Immature natural killer cell (primary cell): ENCODE results near the gene MYL10. TPM values are rescaled to one million over a fixed set of nuclear protein-coding genes. Genes with fewer than 3 reads are reported as not detected.
"Not testable (repeated sequence)": the region's sequence is repeated elsewhere in the genome, so short reads cannot be mapped to it uniquely, and the experiment has no call there.

Experiments used
- DNase-seq, 3 donors: peaks; one replicate each; pipeline ENCODE4 v3.0.0; 2022; ENCODE audit warnings: mixed read lengths in 1 of 3
- H3K27ac Mint-ChIP-seq, 6 donors: one replicate each; pipeline ENCODE4 v1.8.0; 2020; ENCODE audit warnings: mixed read lengths in 6 of 6, mild to moderate bottlenecking in 5 of 6, inconsistent platforms in 4 of 6, moderate library complexity in 3 of 6
- H3K27me3 Mint-ChIP-seq, 3 donors: one replicate each; pipeline ENCODE4 v1.8.0; 2020 to 2021; ENCODE audit warnings: low read depth in 3 of 3, mild to moderate bottlenecking in 3 of 3, mixed read lengths in 3 of 3, moderate library complexity in 3 of 3, inconsistent platforms in 1 of 3
- H3K36me3 Mint-ChIP-seq, 3 donors: one replicate each; pipeline ENCODE4 v1.8.0; 2020; ENCODE audit warnings: mixed read lengths in 3 of 3, inconsistent platforms in 2 of 3, mild to moderate bottlenecking in 2 of 3
- H3K4me1 Mint-ChIP-seq, 2 donors: one replicate each; pipeline ENCODE4 v1.8.0; 2020; ENCODE audit warnings: inconsistent platforms in 2 of 2, mild to moderate bottlenecking in 2 of 2, mixed read lengths in 2 of 2, moderate library complexity in 1 of 2
- H3K4me3 Mint-ChIP-seq, 5 donors: one replicate each; pipeline ENCODE4 v1.8.0; 2020; ENCODE audit warnings: mild to moderate bottlenecking in 5 of 5, mixed read lengths in 5 of 5, inconsistent platforms in 3 of 5, moderate library complexity in 3 of 5
- H3K9me3 Mint-ChIP-seq, 6 donors: one replicate each; pipeline ENCODE4 v1.8.0; 2020; ENCODE audit warnings: mild to moderate bottlenecking in 6 of 6, mixed read lengths in 6 of 6, inconsistent platforms in 4 of 6, moderate library complexity in 3 of 6
- polyA plus RNA-seq, 3 donors: library from polyadenylated mRNA; unstranded; fragments of 300-500 nt; fragmentation: Illumina TruSeq; gene quantifications; one replicate each; pipeline ENCODE4 v1.2.3, GENCODE V29; 2021

MYL10 gene
- polyA plus RNA-seq, 3 donors from 2014 or later: not detected

DNA sequence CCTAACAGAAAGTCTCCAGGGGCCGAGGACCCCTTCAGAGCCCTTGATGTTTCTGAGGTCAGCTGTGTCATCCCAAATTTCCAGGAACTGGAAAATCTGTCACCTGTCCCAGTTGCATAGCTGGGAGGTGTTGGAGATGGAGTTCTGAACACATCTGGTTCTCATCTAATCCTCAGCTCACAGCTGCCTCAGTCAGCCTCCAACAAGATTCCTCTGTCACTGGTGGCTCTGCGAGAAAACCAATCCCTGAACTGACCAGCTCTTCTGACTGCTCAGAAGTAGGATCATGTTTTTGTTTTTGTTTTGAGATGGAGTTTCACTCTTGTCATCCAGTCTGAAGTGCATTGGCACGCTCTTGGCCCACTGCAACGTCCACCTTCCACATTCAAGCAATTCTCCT lies 37.6 kb upstream of the MYL10 start:
- Mint-ChIP-seq H3K36me3 (no peaks in the 10 kb centered on the region), H3K9me3 (no peaks in the 10 kb centered on the region), H3K27me3 (peaks cover 0 to 9% (median 6%) of the 10 kb centered on the region in 3 donors), H3K4me1 (no peaks in the 10 kb centered on the region), H3K27ac (no peak overlapping the region), H3K4me3 (no peak overlapping the region)
- DNase-seq: no peak

DNA sequence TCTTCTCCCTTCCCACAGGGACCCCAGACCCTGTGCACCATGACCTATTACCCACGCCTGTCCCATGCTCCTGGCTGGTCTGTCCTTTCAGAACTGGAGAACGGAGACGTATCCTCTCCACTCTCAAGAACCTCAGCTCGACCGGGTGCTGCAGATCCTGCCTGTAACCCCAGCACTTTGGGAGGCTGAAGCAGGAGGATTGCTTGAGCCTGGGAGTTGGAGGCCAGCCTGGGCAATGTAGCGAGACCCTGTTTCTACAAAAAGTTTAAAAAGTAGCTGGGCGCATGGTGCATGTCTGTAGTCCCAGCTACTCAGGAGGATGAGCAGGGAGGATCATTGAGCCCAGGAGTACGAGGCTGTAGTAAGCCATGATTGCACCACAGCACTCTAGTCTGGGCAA lies 37.2 kb upstream of the MYL10 start:
- Mint-ChIP-seq H3K4me1 (no peaks in the 10 kb centered on the region), H3K9me3 (no peaks in the 10 kb centered on the region), H3K4me3 (no peak overlapping the region), H3K36me3 (no peaks in the 10 kb centered on the region), H3K27ac (no peak overlapping the region), H3K27me3 (peaks cover 0 to 9% (median 6%) of the 10 kb centered on the region in 3 donors)
- no peak for DNase-seq

DNA sequence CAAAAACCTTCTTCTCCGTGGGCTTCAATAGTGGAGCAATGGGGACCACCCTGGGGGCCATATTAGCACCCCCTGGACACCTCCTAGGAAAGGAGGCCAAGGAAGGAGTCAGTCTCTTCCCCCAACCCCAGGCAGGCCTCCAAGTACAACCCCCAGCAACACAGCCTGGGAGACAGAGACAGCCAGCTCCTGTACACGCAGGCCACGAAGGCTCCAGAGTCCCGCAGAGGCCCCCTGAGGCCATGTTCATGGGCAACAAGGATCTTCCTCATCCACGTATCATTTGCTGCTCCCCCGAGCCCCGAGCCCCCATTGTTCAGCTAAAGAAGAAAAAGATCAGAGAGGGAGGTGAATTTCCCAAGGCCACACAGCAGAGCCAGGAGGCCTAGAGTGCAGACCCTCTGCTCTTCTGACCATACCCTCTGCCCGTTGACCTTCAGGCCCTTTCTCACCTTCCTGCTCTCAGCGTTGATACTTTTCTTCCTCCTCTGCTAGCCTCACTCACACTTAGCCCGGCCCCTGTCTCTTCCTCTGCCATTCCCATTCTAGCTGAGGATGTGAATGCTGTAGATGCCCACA lies 35.9 kb upstream of the MYL10 start:
- H3K27ac Mint-ChIP-seq: no peak overlapping the region
- no peak for DNase-seq
- H3K36me3 Mint-ChIP-seq: no peaks in the 10 kb centered on the region
- H3K4me3 Mint-ChIP-seq: no peak overlapping the region
- H3K9me3 Mint-ChIP-seq: no peaks in the 10 kb centered on the region
- H3K27me3 Mint-ChIP-seq: peaks cover 0 to 8% (median 6%) of the 10 kb centered on the region in 3 donors
- H3K4me1 Mint-ChIP-seq: no peaks in the 10 kb centered on the region

DNA sequence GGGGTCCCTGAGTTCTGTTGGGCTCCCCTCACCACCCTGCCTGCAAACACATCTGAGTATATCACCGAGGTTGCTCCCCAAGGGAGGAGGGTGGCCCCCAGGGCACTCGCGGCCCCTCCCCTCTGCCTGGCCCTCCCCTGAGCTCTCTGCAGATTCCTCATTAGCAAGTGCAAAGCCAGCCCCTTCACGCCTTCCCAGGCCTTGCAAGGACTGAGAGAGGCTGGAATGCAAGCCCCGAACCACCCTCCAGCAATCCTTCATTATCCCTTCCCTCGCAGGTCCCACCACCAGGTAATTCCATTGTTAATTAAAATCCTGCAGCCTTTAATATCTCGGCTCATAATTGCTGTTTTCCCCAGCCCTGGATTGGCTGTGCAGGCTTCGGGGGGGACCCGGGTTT lies 35.3 kb upstream of the MYL10 start:
- DNase-seq: no peak
- Mint-ChIP-seq H3K27ac (no peak overlapping the region), H3K27me3 (peaks cover 0 to 8% (median 6%) of the 10 kb centered on the region in 3 donors), H3K4me3 (no peak overlapping the region), H3K9me3 (no peaks in the 10 kb centered on the region), H3K36me3 (no peaks in the 10 kb centered on the region), H3K4me1 (no peaks in the 10 kb centered on the region)

DNA sequence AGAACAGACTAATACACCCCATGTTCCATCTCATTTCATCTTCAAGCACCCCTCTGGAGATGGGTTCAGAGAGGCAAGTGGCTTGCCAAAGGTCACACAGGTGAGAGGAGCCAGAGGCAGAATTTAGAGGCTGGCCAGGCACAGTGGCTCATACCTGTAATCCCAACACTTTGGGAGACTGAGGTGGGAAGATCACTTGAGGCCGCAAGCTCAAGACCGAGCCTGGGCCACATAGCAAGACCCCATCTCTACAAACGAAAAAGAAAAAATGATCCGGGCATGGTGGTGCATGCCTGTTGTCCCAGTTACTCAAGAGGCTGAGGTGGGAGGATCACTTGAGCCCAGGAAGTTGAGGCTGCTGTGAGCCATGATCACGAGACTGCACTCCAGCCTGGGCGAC lies 34.7 kb upstream of the MYL10 start:
- peaks cover 0 to 8% (median 6%) of the 10 kb centered on the region in 3 donors for H3K27me3 Mint-ChIP-seq
- H3K27ac Mint-ChIP-seq: no peak overlapping the region
- H3K4me1 Mint-ChIP-seq: no peaks in the 10 kb centered on the region
- H3K4me3 Mint-ChIP-seq: no peak overlapping the region
- no peaks in the 10 kb centered on the region for H3K36me3 Mint-ChIP-seq
- no peak for DNase-seq
- no peaks in the 10 kb centered on the region for H3K9me3 Mint-ChIP-seq

DNA sequence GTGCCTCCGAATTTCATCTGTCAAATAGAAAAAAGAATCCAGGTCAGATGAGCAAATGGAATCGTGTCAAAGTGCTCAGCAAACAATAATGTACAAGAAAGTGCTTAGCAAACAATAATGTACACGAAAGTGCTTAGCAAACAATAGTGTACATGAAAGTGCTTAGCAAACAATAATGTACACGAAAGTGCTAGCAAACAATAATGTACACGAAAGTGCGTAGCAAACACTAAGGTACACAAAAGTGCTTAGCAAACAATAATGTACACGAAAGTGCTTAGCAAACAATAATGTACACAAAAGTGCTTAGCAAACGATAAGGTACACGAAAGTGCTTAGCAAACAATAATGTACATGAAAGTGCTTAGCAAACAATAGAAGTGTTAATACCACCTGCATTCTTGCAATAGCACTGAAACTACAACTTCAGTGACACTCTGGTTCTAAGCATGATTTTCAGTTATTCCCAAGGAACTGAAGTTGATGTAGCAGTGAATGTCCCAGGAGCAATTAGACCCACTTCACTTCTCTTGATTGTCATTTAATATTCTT lies 33.4 kb upstream of the MYL10 start:
- Mint-ChIP-seq H3K36me3 (no peaks in the 10 kb centered on the region), H3K4me1 (no peaks in the 10 kb centered on the region), H3K9me3 (peaks cover 0 to 1% (median 0%) of the 10 kb centered on the region in 6 donors), H3K4me3 (no peak overlapping the region), H3K27me3 (peaks cover 0 to 4% (median 3%) of the 10 kb centered on the region in 3 donors), H3K27ac (no peak overlapping the region)
- DNase-seq: no peak

DNA sequence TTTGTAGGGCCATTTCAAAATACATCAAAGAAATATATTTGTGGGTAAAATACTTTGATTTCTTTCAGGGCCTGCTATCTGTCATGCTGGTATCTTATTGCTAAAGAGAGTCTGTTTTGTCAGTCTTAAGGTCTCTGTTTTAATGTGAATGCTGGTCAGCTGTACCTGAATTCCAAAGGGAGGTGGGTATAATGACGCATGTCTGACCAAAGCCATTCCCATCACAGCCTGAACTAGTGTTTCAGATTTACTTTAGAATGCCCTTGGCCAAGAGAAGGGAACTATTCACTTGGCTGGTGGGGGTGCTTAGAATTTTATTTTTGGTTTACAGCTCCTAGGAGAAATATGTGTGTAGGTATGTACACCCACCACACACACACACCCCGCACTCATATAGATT lies 30.6 kb upstream of the MYL10 start:
- H3K27ac Mint-ChIP-seq: no peak overlapping the region
- peaks cover 3 to 6% (median 4%) of the 10 kb centered on the region in 3 donors for H3K27me3 Mint-ChIP-seq
- peaks cover 0 to 1% (median 0%) of the 10 kb centered on the region in 6 donors for H3K9me3 Mint-ChIP-seq
- DNase-seq: no peak
- H3K4me1 Mint-ChIP-seq: no peaks in the 10 kb centered on the region
- H3K36me3 Mint-ChIP-seq: no peaks in the 10 kb centered on the region
- H3K4me3 Mint-ChIP-seq: no peak overlapping the region

DNA sequence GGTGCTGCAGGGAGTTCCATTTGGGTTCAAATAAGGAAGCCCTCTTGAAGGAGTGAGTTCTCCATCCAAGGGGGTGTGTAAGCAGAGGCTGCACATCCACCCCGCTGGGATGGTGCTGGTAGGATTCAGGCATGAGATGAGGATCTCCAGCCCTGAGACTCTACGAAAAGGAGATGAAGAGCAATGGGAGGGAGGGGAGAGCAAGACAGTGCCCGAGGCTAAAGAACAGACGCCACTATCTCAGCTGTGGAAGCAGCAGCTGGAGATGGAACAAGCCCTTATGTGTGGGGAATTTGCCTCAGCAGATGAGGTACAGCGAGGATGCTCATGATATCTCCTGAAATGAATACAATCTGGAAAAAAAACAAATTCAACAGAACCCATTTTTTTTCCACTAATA lies 28.1 kb upstream of the MYL10 start:
- Mint-ChIP-seq H3K27me3 (peaks cover 4 to 11% (median 7%) of the 10 kb centered on the region in 3 donors), H3K9me3 (peaks cover 0 to 1% (median 0%) of the 10 kb centered on the region in 6 donors), H3K4me3 (no peak overlapping the region), H3K4me1 (no peaks in the 10 kb centered on the region), H3K27ac (no peak overlapping the region), H3K36me3 (no peaks in the 10 kb centered on the region)
- DNase-seq: no peak

DNA sequence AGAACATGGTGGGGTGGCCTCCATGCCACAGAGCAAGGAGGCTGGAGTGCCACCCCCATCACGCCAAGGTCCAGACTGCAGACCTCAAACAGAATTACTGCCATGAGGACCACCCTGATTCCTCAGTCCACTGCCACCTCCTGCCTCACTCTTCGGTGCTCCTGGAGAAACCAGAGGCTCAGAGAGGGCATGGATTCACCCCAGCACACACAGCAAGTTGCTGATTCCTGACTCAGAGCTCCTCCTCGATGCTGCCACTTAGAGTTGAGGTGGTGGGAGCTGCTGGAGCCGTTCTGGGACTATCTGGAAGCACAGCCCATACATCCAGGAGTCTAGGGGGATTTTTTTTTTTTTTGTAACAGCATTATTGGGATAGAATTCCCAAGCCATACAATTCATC lies 22.0 kb upstream of the MYL10 start:
- Mint-ChIP-seq H3K4me3 (no peak overlapping the region), H3K9me3 (no peaks in the 10 kb centered on the region)

DNA sequence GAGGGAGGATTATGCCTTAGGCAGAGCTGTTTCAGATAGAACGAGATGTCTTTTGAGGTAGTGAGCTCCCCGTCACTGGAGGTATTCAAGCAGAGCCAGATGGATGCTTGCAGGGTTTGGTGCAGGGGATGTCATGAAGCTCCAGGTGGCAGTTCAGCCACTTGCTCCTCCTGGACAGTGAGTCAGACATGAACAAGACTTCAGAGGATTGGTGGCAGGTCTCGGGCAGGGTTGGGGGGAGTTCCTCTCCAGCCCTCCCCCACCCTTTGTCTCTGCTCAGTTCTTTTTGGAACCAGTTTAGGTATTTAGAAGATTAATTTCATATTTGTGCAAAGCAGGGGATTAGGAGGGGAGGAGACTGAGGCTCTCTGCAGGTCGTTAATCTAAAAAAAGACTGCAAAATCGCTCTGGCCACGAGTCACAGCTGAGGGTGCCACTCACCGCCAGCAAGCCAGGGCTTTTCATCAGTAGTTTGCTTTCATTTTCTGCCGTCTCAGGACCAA lies 21.5 kb upstream of the MYL10 start:
- Mint-ChIP-seq H3K27me3 (peaks cover 6 to 16% (median 11%) of the 10 kb centered on the region in 3 donors), H3K4me1 (no peaks in the 10 kb centered on the region), H3K9me3 (no peaks in the 10 kb centered on the region), H3K4me3 (no peak overlapping the region), H3K36me3 (no peaks in the 10 kb centered on the region), H3K27ac (no peak overlapping the region)
- DNase-seq: no peak

More for the DNA sequence above, 22.0 kb upstream of the MYL10 start:
- Mint-ChIP-seq H3K36me3 (no peaks in the 10 kb centered on the region), H3K4me1 (no peaks in the 10 kb centered on the region), H3K27me3 (peaks cover 6 to 16% (median 11%) of the 10 kb centered on the region in 3 donors), H3K27ac (no peak overlapping the region)
- DNase-seq: no peak

DNA sequence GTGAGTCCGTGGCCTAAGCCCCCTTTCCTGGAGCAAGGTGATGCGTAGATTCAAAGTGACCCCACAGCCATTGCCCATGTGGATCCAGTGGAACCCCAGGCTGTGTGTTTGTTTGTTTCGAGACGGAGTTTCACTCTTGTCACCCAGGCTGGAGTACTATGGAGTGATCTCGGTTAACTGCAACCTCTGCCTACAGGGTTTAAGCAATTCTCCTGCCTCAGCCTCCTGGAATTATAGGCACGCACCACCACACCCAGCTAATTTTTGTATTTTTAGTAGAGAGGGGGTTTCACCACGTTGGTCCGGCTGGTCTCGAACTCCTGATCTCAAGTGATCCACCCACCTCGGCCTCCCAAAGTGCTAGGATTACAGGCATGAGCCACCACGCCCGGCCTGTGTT lies 18.8 kb upstream of the MYL10 start:
- not testable (repeated sequence) for DNase-seq, H3K4me3 Mint-ChIP-seq, H3K4me1 Mint-ChIP-seq, H3K27ac Mint-ChIP-seq, H3K9me3 Mint-ChIP-seq, H3K36me3 Mint-ChIP-seq
- peaks cover 4 to 18% (median 10%) of the 10 kb centered on the region in 3 donors for H3K27me3 Mint-ChIP-seq

DNA sequence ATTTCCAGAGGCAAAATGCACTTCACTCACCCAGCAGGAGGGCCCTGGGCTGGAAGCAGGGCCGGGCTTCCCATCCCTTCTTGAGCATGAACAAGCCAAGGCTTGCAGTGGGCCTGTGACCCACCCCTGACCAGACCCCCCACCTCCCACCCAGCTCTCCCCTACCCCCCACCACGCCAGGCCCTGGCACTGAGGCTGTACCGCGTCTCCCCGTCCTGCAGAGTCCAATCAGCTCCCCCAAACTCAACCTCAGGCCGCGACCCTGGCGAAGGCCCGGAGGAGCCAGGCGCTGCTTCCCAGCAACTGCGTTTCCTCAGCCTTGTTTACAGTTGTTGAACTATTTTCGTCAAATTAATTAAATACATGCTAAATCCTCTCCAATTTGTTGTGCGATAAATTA lies 16.9 kb upstream of the MYL10 start:
- Mint-ChIP-seq H3K9me3 (peaks cover 0 to 2% (median 0%) of the 10 kb centered on the region in 6 donors), H3K27me3 (peaks cover 4 to 21% (median 7%) of the 10 kb centered on the region in 3 donors), H3K4me1 (no peaks in the 10 kb centered on the region), H3K36me3 (no peaks in the 10 kb centered on the region), H3K4me3 (no peak overlapping the region), H3K27ac (no peak overlapping the region)
- DNase-seq: no peak

DNA sequence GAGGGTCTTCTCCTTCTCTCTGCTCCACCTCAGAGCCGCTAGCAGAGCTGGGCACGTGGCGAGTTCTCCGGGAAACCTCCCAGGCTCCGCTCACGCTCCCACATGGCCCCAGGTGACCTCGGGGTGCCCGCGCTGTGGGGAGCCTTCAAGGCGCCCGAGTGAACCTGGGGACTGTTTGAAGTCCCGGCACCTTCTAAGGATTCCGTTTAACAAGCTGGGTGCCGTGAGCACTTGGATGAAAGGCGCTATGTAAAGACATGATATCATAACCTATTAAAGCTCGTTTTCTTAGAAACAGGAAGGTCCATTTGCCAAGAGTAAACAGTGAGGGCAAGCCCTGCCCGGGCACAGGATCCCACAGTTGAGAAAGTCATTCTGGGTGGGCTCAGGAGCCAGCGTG lies 15.8 kb upstream of the MYL10 start:
- H3K27me3 Mint-ChIP-seq: peaks cover 3 to 18% (median 6%) of the 10 kb centered on the region in 3 donors
- H3K4me3 Mint-ChIP-seq: no peak overlapping the region
- peaks cover 0 to 2% (median 0%) of the 10 kb centered on the region in 6 donors for H3K9me3 Mint-ChIP-seq
- H3K36me3 Mint-ChIP-seq: no peaks in the 10 kb centered on the region
- no peaks in the 10 kb centered on the region for H3K4me1 Mint-ChIP-seq
- H3K27ac Mint-ChIP-seq: no peak overlapping the region
- DNase-seq: no peak

DNA sequence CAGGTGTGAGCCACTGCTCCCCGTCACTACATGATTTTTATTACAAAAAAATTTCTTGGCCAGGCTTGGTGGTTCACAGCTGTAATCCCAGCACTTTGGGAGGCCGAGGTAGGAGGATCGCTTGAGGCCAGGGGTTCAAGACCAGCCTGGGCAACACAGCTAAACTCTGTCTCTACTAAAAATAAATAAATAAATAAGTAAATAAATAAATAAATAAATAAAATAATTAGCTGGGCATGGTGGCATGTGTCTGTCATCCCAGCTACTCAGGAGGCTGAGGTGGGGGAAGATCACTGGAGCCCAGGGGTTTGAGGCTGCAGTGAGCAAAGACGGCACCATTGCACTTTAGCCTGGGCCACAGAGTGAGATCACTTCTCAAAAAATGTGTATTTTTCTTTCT lies 10.0 kb upstream of the MYL10 start:
- not testable (repeated sequence) for H3K4me1 Mint-ChIP-seq, H3K27ac Mint-ChIP-seq, H3K36me3 Mint-ChIP-seq, DNase-seq, H3K9me3 Mint-ChIP-seq, H3K4me3 Mint-ChIP-seq
- peaks cover 3 to 16% (median 5%) of the 10 kb centered on the region in 3 donors for H3K27me3 Mint-ChIP-seq
